Measurements from ENCODE around the gene TBC1D4.
"Not testable (repeated sequence)": the region's sequence is repeated elsewhere in the genome, so short reads cannot be mapped to it uniquely, and the experiment has no call there.

The TBC1D4 gene

DNA sequence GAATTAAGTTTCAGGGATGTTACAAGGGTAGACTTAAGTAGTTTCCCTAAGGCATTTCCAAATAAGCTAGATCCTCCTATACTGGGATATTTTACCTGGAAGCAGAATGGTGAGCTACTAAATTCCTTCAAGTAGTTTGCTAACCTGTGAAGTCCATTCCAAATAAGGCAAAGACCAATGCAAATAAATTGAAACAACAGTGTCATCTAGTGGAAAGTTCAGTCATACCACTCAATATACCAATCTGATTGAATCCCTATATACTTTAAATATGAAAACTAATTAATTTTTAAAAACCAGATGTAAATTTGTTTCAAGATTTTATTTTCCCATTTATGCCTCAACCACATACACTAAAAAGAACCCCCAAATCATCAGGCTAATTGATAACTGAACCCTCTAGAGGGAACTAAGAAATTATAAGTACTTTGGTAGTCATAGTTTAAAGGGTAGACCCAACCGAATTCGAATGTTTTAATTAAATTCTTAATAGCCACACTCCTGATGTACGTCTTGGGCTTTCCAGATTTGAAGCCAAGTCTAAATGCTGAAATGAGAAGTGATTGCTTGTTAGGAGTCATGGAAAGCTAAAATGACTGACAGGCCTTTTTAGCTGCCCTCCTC is 223.7 kb downstream of the TBC1D4 start:
- DNase-seq: peak; percentile 0

- no peak for DNase-seq
Observed at GRCh38 chr13:75256922-75257321, 225.0 kb downstream of the TBC1D4 start.

- DNase-seq: no peak
Observed at GRCh38 chr13:75255653-75256052, 226.3 kb downstream of the TBC1D4 start.

- no peak for DNase-seq
Observed at GRCh38 chr13:75255147-75255546, 226.8 kb downstream of the TBC1D4 start.

DNA sequence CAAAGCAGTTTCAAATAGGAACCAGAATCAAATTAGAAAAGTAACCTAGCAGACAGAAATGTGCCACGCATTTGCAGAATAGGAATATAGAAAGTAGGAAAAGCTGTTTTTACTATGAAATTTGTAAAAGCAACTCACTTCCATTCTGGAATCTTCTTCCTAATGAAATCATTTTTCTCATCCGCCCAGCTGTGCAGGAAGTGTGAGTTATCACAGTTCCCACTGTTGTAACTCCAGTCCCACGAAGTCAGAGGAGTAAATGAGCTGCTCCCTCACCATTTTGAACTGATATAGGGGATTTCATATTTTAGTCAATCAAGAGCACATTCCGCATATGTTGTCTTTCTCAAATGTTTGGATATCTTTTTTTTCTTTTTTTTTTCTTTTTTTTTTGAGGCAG is 230.8 kb downstream of the TBC1D4 start:
- DNase-seq: no peak

DNA sequence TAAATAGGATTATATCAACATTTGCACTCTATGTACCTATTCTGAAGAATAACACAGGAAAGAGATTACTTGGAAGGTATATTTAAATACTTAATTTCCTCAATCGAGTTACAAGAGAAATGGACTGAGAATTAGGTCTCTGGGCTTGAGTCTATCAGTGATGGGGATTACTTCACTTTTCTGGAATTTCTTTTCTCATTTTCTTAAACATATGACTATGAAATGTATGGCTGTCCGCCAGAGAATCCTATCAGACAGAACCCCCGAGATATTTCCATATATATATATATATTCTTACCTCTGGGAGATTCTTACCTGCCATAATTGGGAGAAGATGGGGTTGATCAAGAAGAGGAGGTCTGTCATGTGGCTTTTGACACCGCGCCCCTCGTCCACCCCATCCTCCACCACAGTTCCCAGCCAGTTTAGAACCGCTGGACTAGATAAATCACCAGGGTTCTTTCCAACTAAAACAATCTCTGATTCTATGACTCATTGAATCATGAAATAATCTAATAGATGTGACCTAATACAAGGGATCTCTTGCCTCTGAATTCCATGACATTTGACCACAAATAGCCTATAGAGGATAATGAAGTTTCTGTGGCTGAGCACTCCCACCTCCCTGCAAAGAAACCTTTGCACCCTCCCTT is 231.3 kb downstream of the TBC1D4 start:
- no peak for DNase-seq

GRCh38 chr13:75245578-75245977 is 236.4 kb downstream of the TBC1D4 start:
- DNase-seq: not testable (repeated sequence)

DNA sequence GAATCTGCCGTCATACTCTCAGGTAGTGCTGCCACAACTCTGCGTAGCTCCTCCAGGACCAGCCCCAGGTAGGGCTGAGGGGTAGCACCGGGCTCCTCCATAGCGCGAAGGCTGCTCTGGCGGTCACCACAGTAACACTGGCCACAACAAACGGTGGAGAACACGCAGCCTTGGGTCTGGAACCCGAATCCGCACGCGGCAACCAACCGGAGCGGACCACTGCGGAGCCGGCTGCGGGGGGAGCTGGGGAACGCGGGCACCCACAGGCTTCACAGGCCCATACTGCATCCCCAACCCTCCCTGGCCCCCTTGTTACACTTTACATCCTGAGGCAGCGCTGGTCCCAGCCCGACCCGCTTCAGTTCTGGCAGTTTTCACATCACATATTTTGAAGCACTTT is 241.7 kb downstream of the TBC1D4 start:
- DNase-seq: not testable (repeated sequence)

DNA sequence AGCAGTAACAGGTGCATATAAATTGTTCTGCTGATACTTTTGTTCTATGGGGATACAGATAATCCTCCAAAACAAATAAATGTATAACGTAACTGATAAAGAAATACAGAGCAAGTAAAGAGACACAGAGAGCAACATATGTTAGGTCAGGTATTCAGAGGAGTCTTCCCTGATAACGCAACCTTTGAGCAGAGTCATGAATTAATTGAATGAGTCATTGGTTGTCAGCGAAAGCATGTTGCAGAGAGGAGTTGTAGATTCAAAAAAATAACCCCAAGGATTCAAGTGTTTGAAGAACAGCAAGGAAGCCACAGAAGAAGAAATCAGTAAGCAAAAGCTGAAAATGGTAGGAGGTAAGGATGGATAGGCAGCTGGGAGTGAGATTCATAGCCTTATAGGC is 245.2 kb downstream of the TBC1D4 start:
- DNase-seq: no peak

Data from NCI-H510A treated with DMSO at 0.1 percent for 48 hours (cell line).